IMR-90 (cell line): ENCODE results near the gene NUCB1. TPM values are rescaled to one million over a fixed set of nuclear protein-coding genes. Genes with fewer than 3 reads are reported as not detected.

ENCODE experiments used
- ATAC-seq: fragments of 200-7000 bp; cut with Tn5 transposase; 2 replicates; pipeline ENCODE4 v1.9.1; 2020; ENCODE audit warnings: low read depth, mild to moderate bottlenecking, moderate library complexity
- BruUV-seq: library from RNA; stranded (reverse); fragments of 400-500 nt; replicated peaks from 2 replicates; lab custom pipeline; 2021; lab: Mats Ljungman, UMichigan
- CTCF ChIA-PET: fragments of 300-600 bp; formaldehyde crosslinking; extraction: SDS; loops from one replicate; lab custom pipeline; 2021; ENCODE audit warnings: antibody characterized with exemption; lab: Yijun Ruan, JAX
- POLR2A ChIA-PET: fragments of 300-600 bp; sonication (Branson Sonifier 250); formaldehyde crosslinking; loops from one replicate; lab custom pipeline; 2022; ENCODE audit warnings: antibody characterized with exemption; ENCODE audit not compliant: unreplicated experiment; lab: Charles Lee
- DNase-seq: peaks from one replicate; pipeline ENCODE4 v3.0.0; 2013
- H2AFZ ChIP-seq: replicated peaks from 2 replicates; pipeline ENCODE3; 2013; ENCODE audit warnings: low read length, mild to moderate bottlenecking; ENCODE audit not compliant: poor library complexity
- H2AK5ac ChIP-seq: 2 replicates; pipeline ENCODE4 v1.6.1; 2013; ENCODE audit warnings: low read depth, low read length, inconsistent platforms
- H2AK9ac ChIP-seq: replicated peaks from 2 replicates; pipeline ENCODE3; 2013; ENCODE audit warnings: mild to moderate bottlenecking, low read depth, low read length, moderate library complexity; ENCODE audit not compliant: poor library complexity
- H2BK120ac ChIP-seq: 2 replicates; pipeline ENCODE4 v1.6.1; 2013; ENCODE audit warnings: low read depth, low read length, inconsistent platforms
- H2BK15ac ChIP-seq: 3 replicates; pipeline ENCODE4 v1.6.1; 2013; ENCODE audit warnings: low read depth, low read length, inconsistent platforms
- H2BK20ac ChIP-seq: 2 replicates; pipeline ENCODE4 v1.6.1; 2013; ENCODE audit warnings: low read depth, mild to moderate bottlenecking, inconsistent platforms, low read length, moderate library complexity
- H2BK5ac ChIP-seq: 2 replicates; pipeline ENCODE4 v1.6.1; 2013; ENCODE audit warnings: mild to moderate bottlenecking, low read depth, low read length, inconsistent platforms; ENCODE audit not compliant: poor library complexity, severe bottlenecking
- H3K14ac ChIP-seq: replicated peaks from 2 replicates; pipeline ENCODE4 v1.6.1; 2013; ENCODE audit warnings: low read depth, low read length, inconsistent platforms
- H3K18ac ChIP-seq: 2 replicates; pipeline ENCODE4 v1.6.1; 2013; ENCODE audit warnings: low read depth, low read length, control low read depth
- H3K23ac ChIP-seq: 2 replicates; pipeline ENCODE4 v1.6.1; 2013; ENCODE audit warnings: low read depth, low read length, inconsistent platforms
- H3K27ac ChIP-seq: 2 replicates; pipeline ENCODE4 v1.5.1; 2013; ENCODE audit warnings: mild to moderate bottlenecking, control low read depth, low read length; ENCODE audit not compliant: insufficient read depth
- H3K27me3 ChIP-seq: 2 replicates; pipeline ENCODE4 v1.6.1; 2013; ENCODE audit warnings: low read length; ENCODE audit not compliant: control insufficient read depth, insufficient read depth
- H3K36me3 ChIP-seq: 2 replicates; pipeline ENCODE4 v1.6.1; 2013; ENCODE audit warnings: low read length, mixed read lengths; ENCODE audit not compliant: control insufficient read depth, insufficient read depth
- H3K4ac ChIP-seq: 2 replicates; pipeline ENCODE4 v1.6.1; 2013; ENCODE audit warnings: low read depth, low read length, inconsistent platforms
- H3K4me1 ChIP-seq: 2 replicates; pipeline ENCODE4 v1.6.1; 2013; ENCODE audit warnings: low read length, mixed read lengths; ENCODE audit not compliant: control insufficient read depth, insufficient read depth
- H3K4me2 ChIP-seq: 2 replicates; pipeline ENCODE4 v1.6.1; 2013; ENCODE audit warnings: low read depth, mild to moderate bottlenecking, control low read depth, low read length, moderate library complexity
- H3K4me3 ChIP-seq: 2 replicates; pipeline ENCODE4 v1.5.1; 2013; ENCODE audit warnings: low read depth, mild to moderate bottlenecking, control low read depth, low read length, moderate library complexity; ENCODE audit not compliant: insufficient read depth
- H3K56ac ChIP-seq: 2 replicates; pipeline ENCODE4 v1.6.1; 2013; ENCODE audit warnings: low read length, inconsistent platforms; ENCODE audit not compliant: insufficient read depth; ENCODE audit errors: extremely low read depth
- H3K79me1 ChIP-seq, 2 experiments: 2 replicates each; pipeline ENCODE4 v1.6.1; 2013; ENCODE audit warnings: low read length in 2 of 2, inconsistent platforms in 1 of 2, low read depth in 1 of 2
- H3K9ac ChIP-seq: 2 replicates; pipeline ENCODE4 v1.6.1; 2013; ENCODE audit warnings: low read depth, low read length, control low read depth
- H3K9me1 ChIP-seq: 2 replicates; pipeline ENCODE4 v1.6.1; 2013; ENCODE audit warnings: low read length, inconsistent platforms; ENCODE audit not compliant: insufficient read depth
- H3K9me3 ChIP-seq: 2 replicates; pipeline ENCODE4 v1.6.1; 2013; ENCODE audit warnings: low read length; ENCODE audit not compliant: control insufficient read depth, insufficient read depth
- H4K20me1 ChIP-seq: 2 replicates; pipeline ENCODE4 v1.6.1; 2013; ENCODE audit warnings: low read length, inconsistent platforms; ENCODE audit not compliant: insufficient read depth
- H4K5ac ChIP-seq: 2 replicates; pipeline ENCODE4 v1.6.1; 2013; ENCODE audit warnings: mild to moderate bottlenecking, low read depth, low read length, control low read depth
- H4K8ac ChIP-seq, 2 experiments: 2 replicates each; pipeline ENCODE4 v1.6.1; 2013; ENCODE audit warnings: low read depth in 2 of 2, low read length in 2 of 2, control low read depth in 1 of 2, inconsistent platforms in 1 of 2
- H4K91ac ChIP-seq: 2 replicates; pipeline ENCODE4 v1.6.1; 2013; ENCODE audit warnings: low read depth, low read length, inconsistent platforms; ENCODE audit not compliant: insufficient read depth
- CEBPB ChIP-seq: IDR thresholded peaks from 2 replicates; pipeline ENCODE4 v1.6.1; 2012; ENCODE audit warnings: low read depth, low read length, improper control_type of control experiment
- ELK1 ChIP-seq: fragments of 150-350 bp; IDR thresholded peaks from 2 replicates; pipeline ENCODE4 v1.6.1; 2016; ENCODE audit warnings: low read depth, mild to moderate bottlenecking, low read length, moderate library complexity, borderline replicate concordance
- FOS ChIP-seq: fragments of 150-350 bp; IDR thresholded peaks from 2 replicates; pipeline ENCODE4 v1.6.1; 2016; ENCODE audit warnings: low read depth, low read length
- MAZ ChIP-seq: IDR thresholded peaks from 2 replicates; pipeline ENCODE4 v1.6.1; 2012; ENCODE audit warnings: low read depth, mild to moderate bottlenecking, low read length, improper control_type of control experiment, moderate library complexity, borderline replicate concordance
- POLR2A ChIP-seq: IDR thresholded peaks from 2 replicates; pipeline ENCODE4 v1.6.1; 2012; ENCODE audit warnings: mild to moderate bottlenecking, low read depth, low read length
- WGBS, 2 experiments: methylation state at CpG; one replicate each; pipeline versions ENCODE4 v1.1.5 to v1.1.7; 2013; ENCODE audit warnings: missing lambda C conversion rate in 2 of 2; ENCODE audit not compliant: insufficient read length in 1 of 2; ENCODE audit errors: extremely low coverage in 2 of 2; 5-methylcytosine and 5-hydroxymethylcytosine counted together
- dilution Hi-C: fragments of 300-500 bp; cut with HindIII; formaldehyde crosslinking; loops from one replicate; pipeline ENCODE4 v1.14.3; 2018; ENCODE audit warnings: low sequenced_read_pairs; ENCODE audit not compliant: unreplicated experiment
- in situ Hi-C: fragments of 300-500 bp; cut with MboI; formaldehyde crosslinking; loops from 3 replicates; pipeline ENCODE4 v1.14.3; 2019; ENCODE audit warnings: low sequenced_read_pairs, inconsistent platforms, mixed read lengths
- intact Hi-C: fragments of 100-400 bp; cut with micrococcal nuclease; formaldehyde crosslinking; loops from 2 replicates; pipeline ENCODE4 v1.10.0; 2022
- polyA plus RNA-seq, 3 experiments: library from polyadenylated mRNA; depleted of rRNA; stranded (reverse); fragments of >200 nt; gene quantifications; 2 replicates each; pipeline ENCODE4 v1.2.3, GENCODE V29; 2012; ENCODE audit warnings: low replicate concordance in 1 of 3
- total RNA-seq: library from RNA; depleted of rRNA; stranded (reverse); fragments of >200 nt; gene quantifications from 2 replicates; pipeline ENCODE4 v1.2.3, GENCODE V29; 2012

Gene NUCB1
- total and polyA plus RNA-seq, 2 of the 4 experiments (the other 2 are of a cell fraction): 37.3 to 253 TPM

- peaks cover 9% of the 10 kb centered on the region; the same call in 1 of the 2 replicates for H3K9me1 ChIP-seq
- peak; percentile 59 for ATAC-seq
- dilution Hi-C loops (no loop called here), intact Hi-C loops (no loop called here), in situ Hi-C loops (no loop called here)
- H4K91ac ChIP-seq: peak within 1 kb of the TSS; percentile 79
- CTCF ChIA-PET: no interaction called here
- peak within 1 kb of the TSS; percentile 91 for H3K56ac ChIP-seq
- POLR2A ChIA-PET: no interaction called here
- TF ChIP-seq CEBPB: no peak
- no peak for TF ChIP-seq FOS
- no peak for TF ChIP-seq ELK1
- TF ChIP-seq MAZ: peak; percentile 63; the same call in 1 of the 2 replicates
- TF ChIP-seq POLR2A: peak; percentile 62; the same call in 1 of the 2 replicates
- peak within 1 kb of the TSS; percentile 76; the same call in 1 of the 3 replicates for H2BK15ac ChIP-seq
- peak within 1 kb of the TSS; percentile 95 for H2AFZ ChIP-seq
- H2BK120ac ChIP-seq: peak within 1 kb of the TSS; percentile 89
- no peaks in the 10 kb centered on the region for H3K9me3 ChIP-seq
- peaks cover 12 to 62% of the 10 kb centered on the region in 2 experiments for H3K79me1 ChIP-seq
- peak within 1 kb of the TSS; percentile 99 for H3K14ac ChIP-seq
- H3K27me3 ChIP-seq: no peaks in the 10 kb centered on the region
- BruUV-seq: TSS peak; percentile 94
- peak within 1 kb of the TSS; percentile 93 for H2BK20ac ChIP-seq
- peak within 1 kb of the TSS; percentile 98 for H2AK9ac ChIP-seq
- DNase-seq: peak; percentile 49
- H2BK5ac ChIP-seq: peak within 1 kb of the TSS; percentile 88
- H4K5ac ChIP-seq: peak within 1 kb of the TSS; percentile 98
- H2AK5ac ChIP-seq: peak within 1 kb of the TSS; percentile 73
- peak within 1 kb of the TSS; percentile 93 to 98 for H4K8ac ChIP-seq
- peak within 1 kb of the TSS; percentile 54 for H3K4me3 ChIP-seq
- peak within 1 kb of the TSS; percentile 82 for H3K27ac ChIP-seq
- peak within 1 kb of the TSS; percentile 99 for H3K4ac ChIP-seq
- peak within 1 kb of the TSS; percentile 100 for H3K23ac ChIP-seq
- peak within 1 kb of the TSS; percentile 99 for H3K4me2 ChIP-seq
- peak within 1 kb of the TSS; percentile 99 for H3K18ac ChIP-seq
- H3K4me1 ChIP-seq: peaks cover 19% of the 10 kb centered on the region
- WGBS, 2 experiments: 31% methylated on average over 4 of the region's 11 CpGs; no CpG with 5 or more reads in 1 of the 2 experiments
- H3K36me3 ChIP-seq: peaks cover 14% of the 10 kb centered on the region
- peaks cover 9% of the 10 kb centered on the region for H4K20me1 ChIP-seq
- H3K9ac ChIP-seq: peak within 1 kb of the TSS; percentile 95
Observed at GRCh38 chr19:48868114-48868886, 31.8 kb upstream of the NUCB1 start, which contains the start of gene PLEKHA4. TSS of gene PLEKHA4 (minus strand) at chr19:48868617. CDS start at chr19:48867620, 997 bp downstream.
